Hematopoietic multipotent progenitor cell (in vitro differentiated cells): ENCODE results near the gene JMJD1C. TPM values are rescaled to one million over a fixed set of nuclear protein-coding genes. Genes with fewer than 3 reads are reported as not detected.
"Not testable (repeated sequence)": the region's sequence is repeated elsewhere in the genome, so short reads cannot be mapped to it uniquely, and the experiment has no call there.

Experiments
- DNase-seq, 3 donors: peaks; one replicate each; pipeline ENCODE4 v3.0.0-alpha.2; 2011 to 2015; ENCODE audit warnings: low read depth in 2 of 3, low spot score in 2 of 3
- total RNA-seq: library from RNA; depleted of rRNA; stranded (reverse); fragments of >200 nt; gene quantifications from one replicate; pipeline ENCODE4 v1.2.3, GENCODE V29; 2012

The JMJD1C gene
- total RNA-seq, 1 donor, result 177 TPM

DNA sequence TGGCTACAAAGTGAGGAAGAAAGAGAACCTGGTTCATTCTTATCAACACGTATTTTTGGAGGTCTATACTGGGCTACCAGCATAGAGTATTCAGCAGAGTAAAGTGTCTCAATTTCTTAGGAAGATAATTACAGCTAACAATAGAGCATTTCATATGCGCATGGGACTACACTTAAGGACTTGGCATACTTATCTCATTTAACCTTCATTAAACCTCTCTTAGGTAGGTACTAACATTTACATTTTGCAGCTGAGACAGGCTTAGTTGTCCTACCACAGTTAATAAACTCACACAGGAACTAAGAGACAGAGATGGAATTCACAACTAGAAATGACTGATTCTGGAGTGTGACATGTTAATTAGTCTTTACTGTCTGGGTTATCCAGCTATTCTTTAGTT, 266.1 kb downstream of the JMJD1C start:
- no peak for DNase-seq

DNA sequence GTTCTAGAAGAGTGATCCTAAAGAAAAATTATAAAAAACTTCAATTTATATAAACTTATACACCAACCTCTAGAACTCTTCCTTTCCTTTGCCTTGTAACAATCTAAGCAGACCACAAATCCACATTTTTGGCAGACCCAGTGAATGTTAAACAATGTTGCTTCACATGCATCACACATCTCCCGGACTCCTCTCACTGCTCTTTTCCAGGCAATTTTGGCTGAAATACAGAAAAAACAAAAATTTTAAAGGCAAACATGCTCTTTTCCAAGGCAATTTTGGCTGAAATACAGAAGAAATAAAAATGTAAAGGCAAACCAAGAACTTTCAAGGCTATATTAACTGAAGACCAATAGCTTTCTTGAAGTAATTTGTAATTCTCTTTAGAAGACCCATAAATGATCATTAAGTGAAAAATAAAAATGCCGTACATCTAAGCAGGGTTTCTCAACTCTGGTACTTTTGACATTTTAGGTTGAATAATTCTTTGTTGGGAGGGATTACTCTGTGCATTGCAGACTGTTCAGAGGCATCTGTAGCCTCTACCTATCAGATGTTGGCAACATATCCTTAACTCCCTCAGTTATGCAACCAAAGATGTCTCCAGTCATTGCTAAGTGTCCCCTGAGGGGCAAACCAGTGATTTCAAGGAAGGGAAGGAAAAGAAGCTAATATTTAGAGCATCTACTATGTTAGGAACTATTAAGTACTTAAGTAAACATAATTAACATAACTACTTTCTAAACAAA, 268.3 kb downstream of the JMJD1C start:
- no peak for DNase-seq

DNA sequence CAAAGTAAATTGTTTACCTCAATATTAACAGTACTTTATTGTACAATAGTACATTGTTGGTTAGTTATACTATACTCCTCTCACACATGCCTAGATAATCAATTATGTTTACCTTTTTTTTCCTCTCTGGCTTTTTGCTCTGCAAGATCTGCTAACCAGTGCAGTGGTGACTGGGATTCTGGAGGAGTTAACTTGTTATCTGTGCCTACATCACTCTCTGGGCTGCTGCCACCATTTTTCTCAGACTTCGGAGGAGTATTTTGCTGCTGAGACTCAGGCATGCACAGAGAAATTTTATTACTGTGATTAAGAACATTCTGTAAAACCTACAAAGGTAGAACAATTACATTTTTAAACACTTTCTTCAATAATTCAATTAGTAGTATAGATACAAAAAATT, 273.0 kb downstream of the JMJD1C start:
- no peak for DNase-seq

DNA sequence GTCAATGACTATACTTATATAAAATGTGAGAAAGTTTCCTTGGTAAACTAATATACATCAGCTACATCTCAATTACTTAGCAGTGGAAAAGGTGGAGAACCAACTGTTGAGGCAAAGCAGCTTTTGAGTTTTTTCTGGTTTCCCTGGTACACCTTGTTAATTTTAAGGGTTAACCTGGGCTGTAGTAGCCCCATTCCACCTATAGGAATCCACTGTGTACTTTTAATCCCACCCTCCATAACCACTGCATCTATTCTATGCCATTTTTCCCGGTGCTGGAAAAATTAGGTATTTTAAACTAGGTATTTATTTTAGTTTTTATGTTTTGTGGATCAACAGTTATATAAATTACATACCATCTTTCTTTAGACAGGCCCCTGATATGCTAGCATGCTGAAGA, 290.2 kb downstream of the JMJD1C start:
- DNase-seq, result no peak

DNA sequence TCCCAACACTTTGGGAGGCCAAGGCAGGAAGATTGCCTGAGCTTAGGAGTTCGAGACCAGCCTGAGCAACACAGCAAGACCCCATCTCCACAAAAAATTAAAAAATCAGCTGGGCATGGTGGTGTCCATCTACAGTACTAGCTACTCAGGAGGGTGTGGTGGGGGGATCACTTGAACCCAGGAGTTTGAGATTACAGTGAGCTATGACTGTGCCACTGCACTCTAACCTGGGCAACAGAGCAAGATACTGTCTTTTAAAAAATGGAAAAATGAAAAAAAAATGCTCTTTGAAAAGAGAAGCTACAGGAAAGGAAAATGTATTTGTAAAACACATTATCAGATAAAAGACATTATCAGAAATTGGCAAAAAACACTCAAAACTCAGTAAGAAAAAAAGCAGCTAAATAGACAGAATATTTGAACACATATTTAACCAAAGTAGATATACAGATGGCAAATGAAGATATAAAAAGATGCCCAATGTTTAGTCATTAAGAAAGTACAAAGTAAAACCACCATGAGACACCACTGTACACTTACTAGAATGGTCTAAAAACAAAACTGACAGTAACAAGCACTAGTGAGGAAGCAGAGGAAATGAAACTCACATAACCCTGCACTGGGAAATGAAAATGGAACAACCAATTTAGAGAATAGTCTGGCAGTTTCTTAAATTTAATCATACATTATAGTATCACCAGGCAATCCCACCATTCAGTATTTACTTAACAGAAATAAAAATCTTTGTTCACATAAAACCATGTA, 292.1 kb downstream of the JMJD1C start:
- no peak for DNase-seq

DNA sequence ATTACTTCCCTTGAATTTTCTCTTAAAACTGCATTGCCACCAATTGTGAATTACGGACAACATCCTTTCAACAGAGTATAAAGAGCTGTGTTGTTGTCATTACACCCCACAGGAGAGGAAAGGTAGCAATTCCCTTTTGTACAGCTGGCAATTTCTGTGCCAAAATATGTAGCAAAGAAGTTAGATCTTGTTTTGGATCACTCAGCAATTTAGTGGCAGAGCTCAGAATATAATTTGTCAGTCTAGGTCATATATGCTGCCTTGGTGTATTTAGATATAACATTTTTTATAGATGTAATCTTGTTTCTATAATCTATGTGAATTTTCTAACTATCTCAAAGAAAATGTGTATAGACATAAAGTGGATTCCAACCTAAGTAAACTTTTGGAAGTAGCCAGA, 293.9 kb downstream of the JMJD1C start:
- DNase-seq, result no peak

DNA sequence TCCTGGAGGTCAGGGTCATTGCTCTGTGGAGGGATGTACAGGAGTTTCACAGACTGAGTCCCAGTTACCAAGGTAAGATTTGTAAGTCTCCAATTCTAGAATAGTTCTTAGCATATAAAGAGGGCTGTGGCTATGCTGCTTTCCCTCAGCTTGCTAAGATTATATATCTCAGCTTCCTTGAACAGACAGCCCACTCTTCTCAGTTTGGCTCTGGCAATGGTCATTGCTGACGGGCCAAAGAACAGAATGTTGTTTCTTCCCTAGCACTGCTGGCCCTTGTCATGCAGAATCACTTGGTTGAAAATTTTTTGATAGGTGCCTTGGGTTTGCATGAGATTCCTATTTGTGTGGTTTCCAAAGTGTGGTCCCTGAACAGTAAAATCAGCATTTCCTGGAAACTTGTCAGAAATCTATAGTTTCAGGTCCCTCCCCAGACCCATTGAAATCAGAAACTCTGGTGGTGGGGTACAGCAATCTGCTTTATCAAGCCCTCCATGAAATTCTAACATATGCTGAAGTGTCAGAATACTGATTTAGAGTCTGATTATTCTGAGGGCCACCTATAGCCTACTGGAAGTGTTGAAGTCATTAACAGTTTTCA, 294.4 kb downstream of the JMJD1C start:
- DNase-seq, result no peak

DNA sequence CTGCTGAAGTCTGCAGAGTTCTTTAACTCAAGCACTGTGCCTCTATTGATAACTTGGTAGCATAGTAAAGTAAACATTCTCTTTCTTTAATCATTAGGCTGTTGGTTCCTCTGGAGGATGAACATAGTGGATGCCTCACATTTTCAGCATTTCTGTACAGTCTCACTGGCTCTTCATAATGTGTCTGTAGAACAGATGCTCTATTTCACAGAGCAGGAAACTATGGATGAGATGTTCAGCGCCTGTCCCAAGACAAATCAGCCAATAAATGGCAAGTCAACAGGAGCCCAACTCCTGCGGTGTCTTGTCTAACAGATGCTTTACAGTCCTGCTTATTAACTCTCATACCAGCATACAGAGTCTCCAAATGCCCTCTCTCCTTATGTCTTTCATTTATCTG, 296.2 kb downstream of the JMJD1C start:
- DNase-seq, result no peak

DNA sequence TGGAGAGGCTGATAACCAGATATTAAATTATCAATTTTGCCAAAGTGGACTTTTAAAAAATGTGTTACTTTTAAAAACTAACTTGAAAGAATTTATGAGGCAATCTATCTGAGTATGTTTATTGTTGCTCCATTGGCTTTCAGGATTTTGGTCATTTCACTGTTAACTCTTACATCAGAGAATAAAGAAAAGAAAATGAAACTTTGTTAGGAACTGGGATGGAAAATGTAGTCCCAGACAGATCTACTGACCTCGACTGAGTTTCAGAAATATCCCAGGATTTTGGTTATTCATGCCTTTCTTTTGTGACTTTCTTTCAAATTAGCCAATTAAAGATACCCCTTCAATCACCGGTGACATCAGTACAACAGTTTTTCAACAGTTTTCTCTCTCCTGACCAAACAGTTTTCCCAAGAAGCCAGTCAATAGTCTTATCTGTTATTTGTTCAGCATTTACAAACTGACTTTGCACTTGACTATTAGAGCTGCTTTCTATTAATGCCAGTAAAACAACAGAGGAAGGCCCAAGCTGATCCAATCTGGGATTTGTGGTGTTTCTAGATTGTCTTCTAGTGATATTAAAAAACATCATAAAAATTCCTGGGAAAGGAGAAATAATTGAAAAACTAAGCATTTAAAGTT, 296.8 kb downstream of the JMJD1C start:
- DNase-seq, result no peak

DNA sequence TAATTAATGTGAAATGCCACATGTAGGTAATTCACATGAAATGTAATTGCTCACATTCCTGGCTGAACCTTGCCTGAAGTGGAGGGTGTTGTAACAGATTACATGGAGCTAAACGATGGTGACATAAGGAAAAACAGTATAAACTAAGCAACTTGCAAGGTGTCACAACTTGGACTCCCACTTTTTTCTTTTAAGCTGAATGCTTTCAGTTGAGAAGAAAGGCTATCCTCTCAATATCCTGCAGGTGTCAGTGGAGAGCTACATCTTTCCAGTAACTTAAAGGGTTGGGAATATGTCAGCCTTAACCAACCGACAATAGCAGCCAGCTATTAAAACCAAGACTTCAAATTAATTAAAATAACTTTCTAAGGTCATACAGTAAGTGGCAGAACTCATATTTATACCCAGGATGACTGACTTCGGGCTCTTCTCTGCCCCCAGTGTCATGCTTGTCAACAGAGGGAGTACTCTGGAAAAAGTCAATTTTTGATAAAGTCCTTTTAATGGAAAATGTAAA, 299.0 kb downstream of the JMJD1C start:
- peak; percentile 28 to 90 (median 58) for DNase-seq

DNA sequence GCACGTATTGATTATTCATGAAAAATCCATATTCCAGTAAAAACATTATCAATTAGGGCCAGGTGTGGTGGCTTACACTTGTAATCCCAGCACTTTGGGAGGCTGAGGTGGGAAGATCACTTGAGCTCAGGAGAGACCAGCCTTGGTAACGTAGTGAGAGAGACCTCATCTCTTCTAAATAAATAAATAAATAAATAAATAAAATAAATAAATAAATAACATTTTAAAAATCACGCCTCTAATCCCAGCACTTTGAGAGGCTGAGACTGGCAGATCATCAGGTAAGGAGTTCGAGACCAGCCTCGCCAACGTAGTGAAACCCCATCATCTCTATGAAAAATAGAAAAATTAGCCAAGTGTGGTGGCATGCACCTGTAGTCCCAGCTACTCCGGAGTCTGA, 300.5 kb downstream of the JMJD1C start:
- no peak for DNase-seq

DNA sequence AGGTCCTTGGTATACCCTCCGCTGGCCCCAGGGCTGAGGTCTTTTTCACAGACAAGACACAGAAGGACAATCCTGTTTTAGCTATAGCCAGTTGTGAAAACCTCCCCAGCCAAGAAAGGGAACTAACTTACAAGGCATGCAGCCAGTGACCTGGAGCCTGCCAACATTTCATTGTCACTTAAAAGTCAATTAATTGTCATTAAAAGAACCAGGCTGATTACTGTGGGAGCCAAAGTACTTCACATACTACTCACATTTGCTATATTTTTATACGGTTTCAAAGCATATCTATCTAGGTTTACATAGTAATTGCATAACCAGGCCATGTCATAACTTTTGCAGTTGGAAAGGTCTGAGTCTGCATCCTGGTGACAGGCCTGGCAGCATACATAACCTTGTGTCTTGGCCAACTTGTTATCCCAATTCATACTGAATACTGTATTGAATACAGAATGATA, 301.6 kb downstream of the JMJD1C start:
- no peak for DNase-seq

DNA sequence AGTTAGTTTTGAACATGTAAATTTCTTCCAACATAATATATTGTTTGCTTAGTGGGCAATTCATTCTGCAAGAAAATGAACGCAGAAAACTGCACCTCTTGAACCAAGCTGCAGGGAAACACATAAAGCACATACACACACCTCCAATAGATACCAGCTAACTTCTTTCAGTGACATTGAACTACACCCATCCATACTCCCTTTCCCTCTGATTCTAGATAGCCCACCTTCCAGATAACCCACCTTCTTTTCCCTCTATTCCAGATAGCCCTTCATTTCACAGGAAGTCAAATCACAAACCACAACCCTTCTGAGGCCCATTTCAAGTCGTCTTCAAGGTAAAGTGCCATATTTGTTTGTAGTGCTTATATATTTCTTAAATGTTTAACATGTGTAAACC, 304.2 kb downstream of the JMJD1C start:
- no peak for DNase-seq

DNA sequence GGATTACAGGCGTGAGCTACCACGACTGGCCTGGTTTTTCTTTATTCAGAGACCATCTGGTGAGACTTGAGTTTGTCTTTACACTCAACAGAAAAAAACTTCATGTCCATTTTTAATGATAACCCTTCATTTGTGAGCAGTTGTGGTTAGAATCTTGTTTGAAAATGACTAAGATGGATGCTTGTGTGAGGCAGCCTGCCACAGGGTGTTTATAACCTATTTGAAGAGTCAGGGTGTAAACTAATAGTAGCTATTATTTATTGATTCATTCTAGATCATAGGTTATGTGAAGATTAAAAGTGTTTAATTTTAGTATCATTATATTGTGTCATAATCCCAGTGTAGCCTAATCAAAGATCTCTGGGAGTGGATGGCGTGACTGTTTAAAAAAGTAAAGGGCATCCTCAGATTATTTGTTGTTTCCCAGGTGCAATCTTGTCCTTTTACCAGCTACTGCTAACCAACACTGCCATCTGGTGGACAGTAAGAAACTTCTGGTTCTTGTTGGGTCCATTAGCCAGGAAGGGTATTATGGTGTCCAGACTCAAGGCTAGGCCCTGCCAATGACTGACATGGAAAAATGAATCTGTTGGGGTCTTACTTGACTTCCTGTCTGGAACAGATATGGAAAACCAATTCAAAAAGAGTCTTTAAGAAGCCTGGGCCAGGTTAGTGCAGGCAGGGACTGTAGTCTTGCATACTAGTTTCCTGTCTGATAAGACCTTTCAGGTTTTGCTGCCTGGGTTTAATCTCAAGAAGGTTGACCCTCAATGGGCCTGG, 307.7 kb downstream of the JMJD1C start:
- peak; percentile 54 to 86 (median 78) for DNase-seq

DNA sequence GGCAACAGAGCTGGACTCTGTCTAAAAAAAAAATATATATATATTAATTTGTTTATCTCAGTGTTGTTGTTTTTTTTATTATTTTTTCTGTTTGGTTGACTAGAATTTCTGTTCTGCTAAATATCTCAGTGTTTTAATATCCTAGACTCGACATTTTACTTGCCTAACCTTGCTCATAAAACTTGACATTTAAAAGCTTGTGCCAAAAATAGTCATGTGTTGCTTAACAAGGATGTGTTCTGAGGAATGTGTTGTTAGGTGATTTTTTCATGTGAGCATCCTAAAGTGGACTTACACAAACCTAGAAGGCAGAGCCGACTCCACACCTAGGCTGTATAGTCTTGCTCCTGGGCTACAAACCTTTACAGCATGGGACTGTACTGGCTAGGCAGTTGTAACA, 309.5 kb downstream of the JMJD1C start:
- no peak for DNase-seq

DNA sequence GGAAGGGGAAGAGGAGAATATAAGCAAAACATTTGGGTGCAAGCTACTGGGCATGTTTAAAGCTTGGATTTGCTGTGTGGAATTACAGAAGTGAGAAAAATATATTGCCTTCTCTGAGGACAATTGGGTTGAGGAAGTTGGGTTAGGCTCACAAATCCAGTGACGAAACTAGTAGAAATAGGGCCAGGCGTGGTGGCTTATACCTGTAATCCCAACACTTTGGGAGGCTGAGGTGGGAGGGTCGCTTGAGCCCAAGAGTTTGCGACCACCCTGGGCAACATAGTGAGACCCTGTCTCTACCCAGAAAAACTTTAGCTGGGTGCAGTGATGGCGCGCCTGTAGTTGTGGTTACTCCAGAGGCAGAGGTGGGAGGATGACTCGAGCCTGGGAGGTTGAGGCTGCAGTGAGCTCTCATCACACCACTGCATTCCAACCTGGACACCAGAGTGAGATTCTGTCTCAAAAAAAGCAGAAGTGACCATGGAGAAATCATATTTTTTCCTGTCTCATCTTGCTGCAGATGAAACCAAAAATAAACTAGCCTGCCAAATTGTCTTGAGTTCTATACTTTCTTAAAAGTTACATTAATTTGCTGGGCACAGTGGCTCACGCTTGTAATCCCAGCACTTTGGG, 310.3 kb downstream of the JMJD1C start:
- no peak for DNase-seq

DNA sequence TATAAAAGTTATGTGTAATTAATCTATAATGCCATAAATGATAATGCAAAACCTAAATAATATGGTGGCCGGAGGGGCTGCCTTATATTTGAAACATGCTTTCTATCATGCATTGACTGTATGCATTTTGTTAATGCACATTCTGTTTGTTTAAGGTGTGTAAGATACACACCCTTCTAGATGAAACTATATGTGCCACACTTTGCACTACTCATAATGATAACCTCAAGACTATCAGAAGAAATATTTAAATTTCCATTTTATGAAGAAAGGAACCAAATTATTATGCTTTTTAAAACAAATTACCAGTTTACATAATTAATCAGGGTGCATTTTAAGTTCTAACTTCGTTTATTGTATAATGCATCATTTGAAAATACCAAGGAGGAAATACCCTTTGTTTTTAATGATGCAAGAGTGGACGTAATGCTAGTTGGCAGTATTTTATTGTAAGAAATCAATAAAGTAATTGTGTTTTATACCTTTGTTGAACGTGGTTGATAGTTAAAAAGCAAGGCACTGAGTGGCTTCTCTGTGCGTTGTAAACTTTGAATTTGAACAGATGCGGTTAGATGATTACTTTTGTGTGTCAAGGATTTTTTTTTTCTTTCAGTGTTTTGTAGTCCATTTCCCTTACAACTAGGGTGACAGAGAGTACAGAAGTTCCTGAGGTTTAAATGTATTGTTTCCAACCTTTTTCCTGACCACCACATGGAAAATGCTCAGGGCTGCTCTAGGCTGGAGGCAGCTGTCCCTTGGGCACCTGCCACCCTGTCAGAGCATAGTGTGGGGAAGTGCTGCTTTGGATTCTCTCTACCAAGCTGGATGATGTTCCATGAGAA, 311.0 kb downstream of the JMJD1C start:
- no peak for DNase-seq

DNA sequence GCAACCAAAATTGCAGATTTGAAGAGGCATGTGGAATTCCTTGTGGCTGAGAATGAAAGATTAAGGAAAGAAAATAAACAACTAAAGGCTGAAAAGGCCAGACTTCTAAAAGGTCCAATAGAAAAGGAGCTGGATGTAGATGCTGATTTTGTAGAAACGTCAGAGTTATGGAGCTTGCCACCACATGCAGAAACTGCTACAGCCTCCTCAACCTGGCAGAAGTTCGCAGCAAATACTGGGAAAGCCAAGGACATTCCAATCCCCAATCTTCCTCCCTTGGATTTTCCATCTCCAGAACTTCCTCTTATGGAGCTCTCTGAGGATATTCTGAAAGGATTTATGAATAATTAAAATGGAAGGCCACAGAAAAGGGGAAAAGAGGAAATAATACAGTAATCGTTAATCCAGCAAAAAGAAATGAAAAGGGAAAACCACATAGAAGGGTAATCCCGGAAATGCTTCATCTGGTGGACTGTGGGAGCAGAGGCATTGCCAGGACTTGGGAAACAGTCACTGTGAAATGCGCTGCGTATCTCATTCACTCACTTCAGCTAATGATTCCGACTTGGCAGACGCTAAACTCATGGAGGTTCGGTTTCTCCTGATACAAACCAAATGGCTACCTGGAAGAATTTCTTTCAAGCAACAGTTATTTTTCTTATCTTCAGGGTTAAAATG, 311.8 kb downstream of the JMJD1C start:
- not testable (repeated sequence) for DNase-seq
